GM20000 (cell line): ENCODE measurements around the gene PLCL2.

Source experiments
- DNase-seq: peaks from one replicate; pipeline ENCODE4 v3.0.0; 2012; ENCODE audit warnings: low spot score
- CTCF ChIP-seq: IDR thresholded peaks from 2 replicates; pipeline ENCODE4 v1.5.1; 2012; ENCODE audit warnings: mild to moderate bottlenecking, control low read depth; ENCODE audit errors: extremely low read depth, missing control alignments

The PLCL2 gene

GRCh38 chr3:17133632-17134545, 249.1 kb downstream of the PLCL2 start:
- no peak for TF ChIP-seq CTCF

GRCh38 chr3:17135696-17136095, 250.9 kb downstream of the PLCL2 start:
- no peak for TF ChIP-seq CTCF
- DNase-seq = no peak

More at GRCh38 chr3:17133632-17134545, 249.1 kb downstream of the PLCL2 start:
- DNase-seq = no peak

- DNase-seq = no peak
- TF ChIP-seq CTCF = no peak
Measured at GRCh38 chr3:17136136-17136721, 251.5 kb downstream of the PLCL2 start.

GRCh38 chr3:17137321-17137826, 252.6 kb downstream of the PLCL2 start:
- no peak for DNase-seq
- no peak for TF ChIP-seq CTCF

- no peak for TF ChIP-seq CTCF
- DNase-seq = no peak
Measured at GRCh38 chr3:17138246-17139039, 253.7 kb downstream of the PLCL2 start.
